Suprapubic skin (tissue), 3 donors: ENCODE results near the gene CST6.

ENCODE experiments used
- CTCF ChIP-seq, 2 donors: fragments of 200-600 bp in 1 of 2; fragments of 450-650 bp in 1 of 2; sonication (generic) in 1 of 2; IDR thresholded peaks; one replicate each; pipeline ENCODE4 v1.5.1; 2016 to 2019; ENCODE audit warnings: antibody characterized with exemption in 2 of 2, mild to moderate bottlenecking in 1 of 2, moderate library complexity in 1 of 2
- EP300 ChIP-seq: sonication (generic); formaldehyde crosslinking; IDR thresholded peaks from one replicate; pipeline ENCODE4 v1.6.1; 2017; ENCODE audit warnings: antibody characterized with exemption

GRCh38 chr11:66051371-66051765, 39.6 kb downstream of the CST6 start:
- TF ChIP-seq EP300 (no peak), CTCF (IDR thresholded peaks at IDR 0.05) (no peak)
